GM18526 (cell line): ENCODE results near the gene ZBTB16.

Experiments used
- POLR2A ChIP-seq: IDR thresholded peaks from 3 replicates; pipeline ENCODE4 v1.6.1; 2011; ENCODE audit not compliant: insufficient read length; ENCODE audit errors: extremely low read depth

ZBTB16 gene

DNA sequence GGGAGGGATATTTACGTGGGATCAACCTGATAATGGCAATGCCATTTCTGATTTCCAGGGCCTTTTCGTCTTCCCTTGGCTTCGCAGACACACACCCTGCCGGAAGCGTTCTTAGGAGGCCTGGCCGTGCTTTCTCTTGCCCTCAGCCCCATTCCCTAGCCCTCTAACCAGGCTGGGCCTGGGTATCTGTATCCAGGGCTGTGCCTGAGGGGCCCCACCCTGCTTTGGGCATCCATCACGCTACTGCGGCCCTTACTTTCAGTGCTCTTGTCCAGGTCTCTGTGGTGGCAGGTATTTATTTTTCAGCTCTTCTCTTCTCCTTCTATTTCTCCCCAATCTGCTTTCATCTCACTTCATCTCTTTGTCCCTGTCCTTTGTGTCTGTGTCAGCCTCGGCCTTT lies 105.0 kb downstream of the ZBTB16 start:
- no peak for TF ChIP-seq POLR2A

DNA sequence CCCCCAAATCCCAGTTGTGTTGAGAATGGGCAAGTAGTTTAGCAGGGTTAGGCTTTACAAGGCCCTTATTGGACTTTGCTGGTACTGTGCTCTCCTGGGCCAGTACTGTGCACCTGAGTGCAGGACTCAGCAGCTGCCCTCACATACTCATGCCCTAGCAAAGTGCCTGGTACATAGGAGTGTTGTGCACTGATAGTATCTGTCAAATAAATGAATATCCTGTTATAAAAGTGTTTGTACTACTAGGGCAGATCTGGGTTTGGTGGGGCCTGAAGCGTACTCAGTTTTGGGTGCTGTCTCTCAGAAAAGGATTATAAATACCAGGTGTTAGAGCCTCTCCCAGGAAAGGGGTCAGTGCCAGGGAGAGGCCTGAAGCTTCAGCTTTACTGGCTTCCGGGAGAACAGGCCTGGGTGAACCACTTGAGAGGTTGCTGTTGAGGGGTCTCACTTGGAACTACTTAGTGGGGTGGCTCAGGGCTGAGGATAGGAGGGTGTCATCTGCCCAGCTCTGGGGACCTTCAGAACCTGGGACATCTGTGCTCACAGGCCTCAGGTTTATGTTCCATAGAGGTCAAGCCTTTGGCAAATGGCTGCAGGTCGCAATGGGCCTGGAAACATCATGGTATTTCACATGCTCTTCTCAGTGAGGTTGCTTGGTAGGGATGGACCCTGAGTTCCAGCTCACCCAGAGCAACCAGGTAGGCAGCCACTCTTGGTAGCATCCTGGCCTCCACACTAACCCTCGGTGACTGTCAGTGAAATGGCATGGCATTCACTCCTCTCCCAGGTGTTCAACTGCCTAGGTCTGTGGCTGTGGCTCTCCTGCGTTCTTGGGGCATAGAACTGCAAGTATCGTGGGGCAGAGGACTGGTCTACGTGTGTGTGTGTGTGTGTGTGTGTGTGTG lies 106.1 kb downstream of the ZBTB16 start:
- TF ChIP-seq POLR2A, result no peak

DNA sequence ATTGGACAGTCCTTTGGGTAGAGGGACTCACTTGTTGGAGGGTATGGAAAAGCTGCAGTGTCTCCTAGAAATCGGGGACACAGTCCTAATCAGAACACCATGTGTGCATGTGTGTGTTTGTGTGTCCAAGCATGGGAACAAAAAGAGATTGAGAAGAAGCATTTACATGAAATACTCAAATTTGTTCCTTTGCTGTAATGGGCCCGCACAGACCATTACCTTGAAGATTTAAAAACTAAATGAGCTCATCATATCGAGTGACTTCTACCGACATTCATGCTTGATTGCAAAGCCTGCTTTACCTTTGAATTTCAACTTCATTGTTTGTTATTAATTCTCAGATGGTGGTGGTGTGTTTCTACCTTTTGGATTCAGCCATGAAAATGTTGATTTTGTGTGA lies 106.9 kb downstream of the ZBTB16 start:
- no peak for TF ChIP-seq POLR2A

DNA sequence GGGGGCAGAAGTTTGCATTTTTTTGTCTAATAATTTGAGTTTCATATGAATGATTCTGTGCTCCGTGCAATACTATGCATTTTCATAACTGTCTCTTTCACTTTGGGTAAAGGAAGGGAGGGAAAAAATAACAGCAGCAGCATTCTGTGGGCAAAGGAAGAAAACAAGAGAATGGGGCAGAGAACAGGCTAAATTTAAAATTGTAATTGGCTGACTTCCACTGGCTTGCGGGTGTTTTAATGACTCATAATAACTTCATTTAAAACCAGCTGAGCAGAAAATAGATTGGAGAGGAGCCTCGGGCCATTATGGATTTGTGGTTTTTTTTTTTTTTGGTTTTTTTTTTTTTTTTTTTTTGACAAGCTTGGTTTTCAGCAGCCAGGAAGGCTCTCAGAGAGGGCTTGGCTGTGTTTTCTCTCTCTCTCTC lies 107.4 kb downstream of the ZBTB16 start:
- no peak for TF ChIP-seq POLR2A

DNA sequence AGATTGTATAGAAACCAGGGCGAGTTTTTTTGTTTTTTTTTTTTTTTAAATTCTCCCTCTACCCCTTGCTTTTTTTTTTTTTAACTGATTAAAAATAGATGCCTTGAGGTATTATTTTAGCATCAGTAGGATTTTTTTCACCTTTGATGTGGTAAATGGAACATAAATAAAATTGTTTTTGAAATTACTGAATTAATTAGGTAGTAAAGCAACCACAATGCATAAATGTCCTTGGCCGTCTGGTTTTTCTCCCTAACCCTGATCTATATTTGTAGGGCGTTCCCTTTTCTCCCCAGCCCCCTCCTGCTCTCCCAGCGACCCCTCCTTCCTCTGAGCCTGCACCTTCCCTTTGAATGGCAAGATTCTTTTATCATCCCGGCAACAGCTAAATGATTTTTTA lies 107.8 kb downstream of the ZBTB16 start:
- no peak for TF ChIP-seq POLR2A

DNA sequence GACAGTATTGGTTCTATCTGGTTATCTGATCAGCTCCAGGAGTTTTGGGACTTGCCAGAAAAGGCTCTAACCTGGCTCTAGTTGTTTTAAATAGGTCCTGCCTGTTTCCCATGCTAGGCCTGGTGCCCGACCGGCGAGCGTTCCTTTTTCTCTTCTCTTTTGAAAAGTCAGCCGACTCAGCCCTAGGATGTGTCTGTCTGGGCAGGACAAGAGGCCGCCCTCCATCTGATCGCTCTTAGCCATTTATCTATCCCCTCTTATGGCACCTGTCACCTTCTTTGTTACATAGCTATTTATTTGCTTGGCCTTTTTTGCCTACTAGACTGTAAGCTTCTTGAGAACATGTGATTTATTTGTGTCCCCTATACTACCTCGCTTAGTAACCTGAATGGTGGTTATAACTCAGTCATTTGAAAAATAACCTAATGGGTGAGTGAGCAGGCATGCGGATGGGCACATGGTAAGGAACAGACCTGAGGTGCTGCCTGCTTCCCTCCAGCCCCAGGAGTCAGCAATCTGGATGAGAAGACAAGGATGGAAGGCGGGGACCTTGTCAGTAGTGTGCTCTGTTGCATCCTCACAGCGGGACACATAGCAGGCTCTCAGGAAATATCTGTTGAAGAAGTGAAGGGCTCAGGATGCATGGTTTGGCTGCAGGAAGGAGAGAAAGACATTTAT lies 108.4 kb downstream of the ZBTB16 start:
- TF ChIP-seq POLR2A, result no peak

DNA sequence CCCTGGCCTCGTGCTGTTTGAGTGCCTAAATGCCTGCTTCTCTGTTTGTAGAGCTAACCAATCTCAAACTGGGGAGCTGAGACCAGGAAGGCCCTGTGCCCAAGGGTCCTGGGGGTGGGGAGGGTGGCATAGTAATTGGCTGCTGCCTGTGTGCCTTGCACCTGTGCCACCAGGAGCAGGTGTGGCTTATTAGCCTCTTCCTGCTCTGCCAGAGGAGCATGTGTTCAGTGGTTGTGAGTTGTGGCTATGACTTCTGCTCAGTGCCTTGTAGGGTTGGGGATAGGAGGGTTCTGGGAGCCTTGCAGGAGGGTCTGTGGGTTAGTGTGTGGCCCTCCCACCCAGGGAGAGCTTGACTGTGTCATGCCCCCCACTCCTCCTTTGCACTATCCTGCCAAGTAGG lies 109.2 kb downstream of the ZBTB16 start:
- no peak for TF ChIP-seq POLR2A

DNA sequence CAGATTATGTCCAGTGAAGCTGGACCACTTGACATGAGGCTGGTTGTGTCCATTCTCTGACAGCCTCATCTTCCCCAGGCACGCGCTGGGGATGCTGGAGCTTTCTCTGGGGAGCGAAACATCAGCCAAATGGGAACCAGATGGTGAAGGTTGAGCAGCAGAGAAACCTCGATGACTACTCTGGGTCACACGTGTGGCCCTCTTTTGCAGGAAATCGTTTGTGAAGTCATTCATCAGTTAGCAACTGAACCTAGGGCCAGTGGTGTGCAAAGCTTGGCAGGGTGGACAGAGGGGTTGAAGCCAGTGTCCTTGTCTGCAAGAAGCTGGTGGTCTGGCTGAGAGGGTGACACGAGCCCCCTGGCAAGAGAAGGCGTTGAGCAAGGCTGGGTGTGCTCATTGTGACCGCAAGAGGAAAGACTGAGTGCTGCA lies 109.8 kb downstream of the ZBTB16 start:
- TF ChIP-seq POLR2A, result no peak

DNA sequence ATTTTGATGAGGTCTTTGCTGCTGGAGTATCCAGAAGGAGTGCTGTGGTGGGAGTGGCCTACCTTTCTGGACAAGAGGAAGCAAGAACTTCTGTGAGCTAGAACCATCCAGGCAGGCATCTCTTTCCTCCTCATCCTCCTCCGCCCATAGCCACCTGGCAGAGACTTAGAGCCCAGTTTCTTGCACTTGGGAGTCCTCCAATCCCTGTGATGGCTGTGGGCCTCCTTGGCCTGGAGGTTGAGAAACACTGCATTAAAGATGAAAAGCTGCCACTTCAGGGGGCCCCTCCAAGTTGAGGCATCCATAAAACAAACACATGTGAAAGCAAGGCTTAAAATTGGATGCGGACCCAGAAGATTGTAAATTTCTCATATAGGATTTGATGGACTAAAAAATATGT lies 110.3 kb downstream of the ZBTB16 start:
- TF ChIP-seq POLR2A, result no peak

DNA sequence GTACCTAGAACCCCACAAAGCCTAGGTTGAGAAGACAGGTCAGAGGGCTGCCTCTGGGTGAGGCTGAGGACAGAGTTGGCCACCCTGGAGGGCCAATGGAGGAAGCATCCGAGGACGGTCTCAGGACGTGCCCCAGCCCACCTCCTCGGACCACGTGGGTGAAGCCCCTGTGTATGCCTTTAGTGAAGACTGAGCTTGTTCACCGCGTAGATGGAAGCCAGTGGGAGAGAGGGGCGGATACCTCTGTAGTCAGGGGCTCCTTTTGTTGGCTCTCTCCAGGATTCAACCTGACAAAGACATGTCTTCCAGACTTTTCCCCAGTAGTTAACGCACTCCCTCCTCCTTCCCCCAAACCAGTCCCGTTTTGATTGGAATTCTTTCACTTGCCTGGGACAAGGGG lies 110.7 kb downstream of the ZBTB16 start:
- TF ChIP-seq POLR2A, result no peak

DNA sequence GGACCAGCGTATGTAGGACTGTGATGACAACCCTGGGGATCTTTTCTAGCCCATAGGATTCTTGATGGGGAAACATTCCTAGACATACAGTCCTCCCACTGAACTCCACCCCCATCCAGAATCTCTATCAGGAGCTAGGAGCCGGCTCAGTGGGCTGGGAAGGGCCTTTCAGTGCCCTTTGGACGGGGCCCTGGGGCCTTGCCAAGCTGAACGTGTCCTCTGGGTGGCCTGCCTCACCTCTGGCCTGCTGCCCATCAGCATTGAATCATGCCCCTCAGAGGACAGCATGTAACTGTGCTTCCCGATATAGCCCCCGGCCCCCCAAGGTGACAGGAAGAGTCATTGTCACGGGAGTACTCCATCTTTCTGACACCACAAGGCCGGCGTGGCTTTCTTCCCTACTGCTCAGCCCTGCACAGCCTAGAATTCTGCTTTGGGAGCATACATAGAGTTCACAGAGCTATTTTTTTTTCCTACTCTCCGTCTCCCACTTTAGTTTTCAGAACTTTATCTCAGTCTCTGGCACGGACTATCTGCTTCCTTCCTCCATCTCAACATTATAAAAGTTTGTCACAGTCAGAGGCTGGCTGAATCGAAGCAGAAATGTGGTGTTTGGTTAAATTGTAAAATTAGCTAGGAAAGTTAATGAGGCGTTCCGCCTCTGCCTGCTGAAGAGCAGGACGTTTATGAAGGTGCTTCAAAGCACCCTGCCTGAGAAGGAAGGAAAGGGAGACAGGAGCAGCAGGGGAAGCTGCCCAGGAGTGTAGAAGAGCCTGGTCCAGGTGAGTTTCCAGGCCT lies 111.9 kb downstream of the ZBTB16 start:
- TF ChIP-seq POLR2A, result no peak

DNA sequence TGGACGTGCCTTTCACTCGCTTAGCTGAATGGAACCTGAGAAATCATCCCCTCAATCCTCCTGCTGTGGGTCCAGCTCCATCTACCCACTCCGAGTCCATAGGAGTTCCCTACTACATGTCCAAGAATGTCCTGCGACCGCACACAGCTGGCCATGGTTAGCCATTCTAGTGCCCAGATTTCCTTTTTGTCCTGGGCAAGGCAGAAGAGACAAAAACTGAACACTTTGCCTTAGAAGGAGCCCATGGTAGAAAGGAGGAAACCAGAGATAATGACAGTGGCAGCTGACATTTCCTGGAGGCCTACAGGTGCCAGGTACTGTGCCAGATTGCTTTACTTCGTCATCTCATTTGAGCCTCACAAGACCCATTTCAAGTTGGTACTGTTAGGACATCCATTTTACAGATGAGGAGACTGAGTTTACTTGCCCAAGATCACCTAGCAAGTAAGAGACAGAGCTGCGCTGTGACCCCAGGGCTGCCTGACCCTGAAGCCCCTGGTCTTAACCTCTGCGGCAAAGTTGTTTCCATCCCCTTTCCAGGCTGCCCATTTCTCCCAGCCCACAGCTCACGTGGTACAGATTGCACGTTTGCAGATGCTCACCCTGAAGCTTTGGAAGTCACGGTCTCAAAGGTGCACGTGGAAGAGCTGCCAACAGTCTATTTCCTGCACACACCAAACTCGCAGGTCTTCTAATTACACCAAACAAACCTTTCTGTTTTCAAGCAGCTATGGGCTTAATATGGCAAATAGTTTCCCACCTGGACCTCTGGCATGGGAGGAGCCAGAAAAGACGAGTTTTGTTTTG lies 112.7 kb downstream of the ZBTB16 start:
- TF ChIP-seq POLR2A, result no peak

DNA sequence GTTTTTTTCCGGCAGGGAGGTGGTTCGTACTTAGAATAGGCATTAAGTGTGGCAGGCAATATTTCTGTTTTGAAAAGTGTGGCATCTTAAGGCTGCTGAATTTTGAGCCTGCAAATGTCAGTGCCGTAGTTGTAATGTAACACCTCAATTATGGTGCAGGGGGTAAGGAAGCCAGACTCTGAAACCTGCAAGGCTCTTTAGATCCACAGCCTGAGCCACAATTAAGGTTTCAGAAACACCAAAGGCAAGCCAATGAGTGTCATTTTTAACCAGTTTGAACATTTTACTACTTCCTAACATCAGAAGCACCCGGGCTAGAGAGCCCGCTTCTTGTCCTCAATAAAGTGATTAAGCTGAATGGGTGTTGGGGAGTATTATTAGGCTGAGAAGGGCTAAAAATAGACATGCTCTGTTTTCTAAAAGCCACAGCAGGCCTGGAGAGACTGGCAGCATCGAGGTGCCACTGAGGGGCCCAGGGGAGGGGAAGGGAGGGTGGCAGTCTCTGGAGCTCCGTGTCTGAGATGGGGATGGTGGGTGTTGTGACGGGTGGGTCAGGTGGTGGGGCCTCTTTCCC lies 113.4 kb downstream of the ZBTB16 start:
- no peak for TF ChIP-seq POLR2A

DNA sequence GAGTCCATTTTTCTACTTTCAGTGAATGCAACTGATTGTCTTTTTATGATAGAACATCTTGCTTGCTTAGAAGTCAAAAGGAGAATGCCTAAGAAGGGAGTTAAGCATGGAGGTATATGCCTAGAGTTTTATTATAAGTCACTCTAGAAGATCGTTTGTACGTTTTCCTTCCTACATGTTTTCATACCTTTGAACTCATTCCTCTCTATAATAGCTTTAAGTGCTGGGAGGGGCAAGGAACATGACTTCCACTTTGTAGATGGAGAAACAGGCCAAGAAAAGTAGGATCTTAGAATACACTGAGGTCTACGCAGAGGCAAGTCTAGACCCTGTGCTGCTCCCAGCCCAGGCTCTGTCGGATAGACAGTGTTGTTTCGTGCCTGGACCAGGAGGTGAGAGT lies 114.3 kb downstream of the ZBTB16 start:
- no peak for TF ChIP-seq POLR2A

DNA sequence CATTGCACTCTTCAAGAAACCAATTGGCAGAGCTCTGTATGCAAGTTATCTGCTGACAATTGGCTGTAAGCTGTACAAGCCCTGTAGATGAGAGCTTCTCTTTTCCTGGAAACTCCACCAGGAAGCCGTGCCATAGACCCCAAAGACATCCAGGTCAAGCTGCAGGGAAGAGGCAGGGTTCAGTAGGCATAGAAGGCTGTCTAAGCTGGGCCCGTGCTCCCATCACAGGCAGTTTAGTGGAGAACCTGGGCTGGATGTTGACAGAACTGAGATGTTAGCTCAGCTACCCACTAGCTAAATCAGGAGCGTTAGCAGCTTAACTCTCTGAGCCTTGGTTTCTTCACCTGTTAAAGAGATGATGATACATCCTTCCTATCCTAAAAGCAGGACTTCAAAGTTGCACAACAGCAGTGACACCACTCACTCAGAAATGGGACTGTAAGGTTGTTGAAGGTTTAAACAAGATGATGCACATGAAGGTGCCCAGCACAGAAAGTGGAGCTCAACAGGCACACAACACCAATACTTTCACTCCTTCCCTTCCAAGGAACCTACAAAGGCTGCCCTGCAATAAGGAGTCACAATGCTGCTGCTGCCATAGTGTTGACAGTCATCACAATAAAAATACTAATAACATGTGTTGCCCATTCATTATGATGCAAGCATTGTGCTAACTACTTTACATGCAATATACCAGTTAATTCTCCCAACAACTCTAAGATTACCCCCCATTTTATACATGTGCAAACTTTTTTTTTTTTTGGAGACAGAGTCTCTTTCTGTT lies 115.4 kb downstream of the ZBTB16 start:
- no peak for TF ChIP-seq POLR2A
